WTC11 (cell line): ENCODE results near the gene ABCC3.

Experiments
- AFF4 ChIP-seq: sonication (generic); formaldehyde crosslinking; IDR thresholded peaks from 2 replicates; pipeline ENCODE4 v1.8.1; 2023; ENCODE audit warnings: mild to moderate bottlenecking, missing genetic modification reagents, borderline replicate concordance
- ATF2 ChIP-seq: sonication (generic); formaldehyde crosslinking; IDR thresholded peaks from 2 replicates; pipeline ENCODE4 v1.8.1; 2022; ENCODE audit warnings: low read depth, missing genetic modification reagents, borderline replicate concordance
- CTCF ChIP-seq: fragments of 200-600 bp; IDR thresholded peaks from 2 replicates; pipeline ENCODE4 v1.8.0; 2022; ENCODE audit warnings: antibody characterized with exemption
- E2F4 ChIP-seq: sonication (generic); formaldehyde crosslinking; IDR thresholded peaks from 2 replicates; pipeline ENCODE4 v1.8.1; 2022; ENCODE audit warnings: low read depth, mild to moderate bottlenecking, moderate library complexity, missing genetic modification reagents, borderline replicate concordance
- ESRRA ChIP-seq: sonication (generic); formaldehyde crosslinking; IDR thresholded peaks from 2 replicates; pipeline ENCODE4 v1.8.1; 2022; ENCODE audit warnings: mild to moderate bottlenecking, missing genetic modification reagents, borderline replicate concordance
- ETV6 ChIP-seq: sonication (generic); formaldehyde crosslinking; IDR thresholded peaks from 2 replicates; pipeline ENCODE4 v1.8.1; 2022; ENCODE audit warnings: mild to moderate bottlenecking, missing genetic modification reagents
- FOXK1 ChIP-seq: sonication (generic); formaldehyde crosslinking; IDR thresholded peaks from 2 replicates; pipeline ENCODE4 v1.8.0; 2022; ENCODE audit warnings: mild to moderate bottlenecking, moderate library complexity, missing genetic modification reagents
- GRHL2 ChIP-seq: fragments of 250-450 bp; sonication (Bioruptor Pico); IDR thresholded peaks from 2 replicates; pipeline ENCODE4 v1.8.0; 2022; ENCODE audit warnings: mild to moderate bottlenecking, moderate library complexity; ENCODE audit not compliant: insufficient replicate concordance, severe bottlenecking
- MAX ChIP-seq: sonication (generic); formaldehyde crosslinking; IDR thresholded peaks from 2 replicates; pipeline ENCODE4 v1.8.0; 2022; ENCODE audit warnings: mild to moderate bottlenecking, missing genetic modification reagents
- NR2C2 ChIP-seq: sonication (generic); formaldehyde crosslinking; IDR thresholded peaks from 2 replicates; pipeline ENCODE4 v1.8.0; 2022; ENCODE audit warnings: mild to moderate bottlenecking, missing genetic modification reagents
- RELA ChIP-seq: sonication (generic); formaldehyde crosslinking; IDR thresholded peaks from 2 replicates; pipeline ENCODE4 v1.8.1; 2022; ENCODE audit warnings: missing genetic modification reagents, mild to moderate bottlenecking, borderline replicate concordance
- USF1 ChIP-seq: sonication (generic); formaldehyde crosslinking; IDR thresholded peaks from 2 replicates; pipeline ENCODE4 v1.8.0; 2022; ENCODE audit warnings: mild to moderate bottlenecking, missing genetic modification reagents
- USF2 ChIP-seq: sonication (generic); formaldehyde crosslinking; IDR thresholded peaks from 2 replicates; pipeline ENCODE4 v1.8.1; 2023; ENCODE audit warnings: mild to moderate bottlenecking, missing genetic modification reagents, moderate library complexity
- ZNF532 ChIP-seq: fragments of 250-450 bp; sonication (Bioruptor Pico); IDR thresholded peaks from 2 replicates; pipeline ENCODE4 v1.9.0; 2021; ENCODE audit warnings: mild to moderate bottlenecking, borderline replicate concordance

GRCh38 chr17:50672071-50672470 is 37.4 kb downstream of the ABCC3 start:
- TF ChIP-seq CTCF, result no peak
- TF ChIP-seq MAX (CRISPR knock-in tag), result no peak
- TF ChIP-seq RELA, result no peak
- no peak for TF ChIP-seq ETV6
- no peak for TF ChIP-seq FOXK1 (CRISPR knock-in tag)
- no peak for TF ChIP-seq ATF2 (CRISPR knock-in tag)
- TF ChIP-seq GRHL2, result no peak
- no peak for TF ChIP-seq AFF4 (CRISPR knock-in tag)
- TF ChIP-seq ESRRA (CRISPR knock-in tag), result no peak
- TF ChIP-seq E2F4 (CRISPR knock-in tag), result no peak
- TF ChIP-seq NR2C2 (CRISPR knock-in tag), result no peak
- no peak for TF ChIP-seq USF2 (CRISPR knock-in tag)
- TF ChIP-seq USF1 (CRISPR knock-in tag), result no peak
- TF ChIP-seq ZNF532 (CRISPR knock-in tag), result no peak
